Tibial nerve (tissue), 3 donors: ENCODE measurements around the gene KIF6.

Experiments
- CTCF ChIP-seq, 5 experiments: fragments of 200-600 bp in 3 of 5; fragments of 450-650 bp in 2 of 5; sonication (generic) in 3 of 5; IDR thresholded peaks; one replicate each; pipeline ENCODE4 v1.5.1; 2016 to 2019; ENCODE audit warnings: antibody characterized with exemption in 5 of 5, mild to moderate bottlenecking in 3 of 5, moderate library complexity in 2 of 5
- POLR2A ChIP-seq, 2 donors: fragments of 450-650 bp; IDR thresholded peaks; one replicate each; pipeline ENCODE4 v1.6.1; 2017; ENCODE audit warnings: antibody characterized with exemption in 2 of 2, mild to moderate bottlenecking in 2 of 2, moderate library complexity in 2 of 2

- no peak for TF ChIP-seq POLR2A (IDR thresholded peaks at IDR 0.05)
- no peak for TF ChIP-seq CTCF (IDR thresholded peaks at IDR 0.05)
Measured at GRCh38 chr6:39430446-39430845, 294.8 kb downstream of the KIF6 start.
